ENCODE data around the gene HERC6. TPM values are rescaled to one million over a fixed set of nuclear protein-coding genes. Genes with fewer than 3 reads are reported as not detected.

The HERC6 gene
- total and polyA plus RNA-seq, 9 of the 15 experiments (the other 6 are each of a cell fraction or from before 2014, with no cell fraction given) = 0.01 to 0.68 (median 0.15) TPM

GRCh38 chr4:88457307-88458103 is 78.9 kb downstream of the HERC6 start:
- Histone ChIP-seq H3K9me3 (replicated peaks; ENCODE audit: control insufficient read depth, insufficient read depth, low read depth, low read length) (no peaks in the 10 kb centered on the region), H3K79me2 (ENCODE audit: control insufficient read depth, insufficient read depth, low read length) (no peaks in the 10 kb centered on the region), H3K36me3 (ENCODE audit: control insufficient read depth, insufficient read depth, low read length) (no peaks in the 10 kb centered on the region), H4K20me1 (replicated peaks; ENCODE audit: control insufficient read depth, insufficient read depth, low read length) (no peaks in the 10 kb centered on the region), H3K4me1 (replicated peaks in 1 of 2; ENCODE audit: control insufficient read depth in 2 of 2, insufficient read depth in 2 of 2, low read length in 2 of 2) (peaks cover 0 to 9% of the 10 kb centered on the region in 2 experiments; a peak in 2 of 5 replicates), H3K4me2 (ENCODE audit: insufficient read depth, low read length) (no peak overlapping the region), H3K27ac (ENCODE audit: extremely low read depth, low read depth, low read length) (no peak overlapping the region), H2AFZ (ENCODE audit: low read depth, low read length) (no peak overlapping the region), H3K4me3 (no peak overlapping the region), H3K27me3 (ENCODE audit: control insufficient read depth in 2 of 2, insufficient read depth in 2 of 2, low read length in 2 of 2) (peaks cover 0 to 6% of the 10 kb centered on the region in 2 experiments; a peak in 2 of 5 replicates), H3K9ac (ENCODE audit: insufficient read depth in 1 of 2, low read depth in 2 of 2, low read length in 2 of 2) (no peak overlapping the region), H3K9me1 (ENCODE audit: control insufficient read depth, insufficient read depth, low read length) (no peaks in the 10 kb centered on the region)
- intact Hi-C loops (cut with micrococcal nuclease) = no loop called here
- BruUV-seq (replicated peaks) = no TSS peak
- no peak for ATAC-seq
- CTCF ChIA-PET (ENCODE audit: low intra/inter-chr PET ratio) = no interaction called here
- no peak for DNase-seq (ENCODE audit: extremely low read depth in 1 of 4, low spot score in 3 of 4)
- POLR2A ChIA-PET = interaction anchor here (0.7 kb wide), 1 partner anchor 13 kb away, joined by 4 read pairs; no protein-coding TSS in a partner anchor
- TF ChIP-seq TARDBP (IDR thresholded peaks at IDR 0.05) (no peak), ZNF384 (IDR thresholded peaks at IDR 0.05; ENCODE audit: low read depth, low read length) (no peak), IRF2 (CRISPR knock-in tag; IDR thresholded peaks at IDR 0.05) (no peak), CXXC5 (CRISPR knock-in tag; IDR thresholded peaks at IDR 0.05) (no peak)
- no peak for FAIRE-seq
- 68% methylated on average over 35 of the region's 75 CpGs for WGBS (ENCODE audit: insufficient coverage, low coverage, missing lambda C conversion rate)
- in situ Hi-C loops (cut with MboI) = no loop called here

- 10% methylated on average over 7 of the region's 7 CpGs for WGBS (ENCODE audit: insufficient coverage, low coverage, missing lambda C conversion rate)
- TF ChIP-seq REST (IDR thresholded peaks at IDR 0.05; ENCODE audit: borderline replicate concordance) = no peak
- no peak for TF ChIP-seq REST (CRISPR knock-in tag; IDR thresholded peaks at IDR 0.05; ENCODE audit: low read depth)
Observed at GRCh38 chr4:88458104-88458740, 79.6 kb downstream of the HERC6 start.

More at GRCh38 chr4:88458104-88458740, 79.6 kb downstream of the HERC6 start:
- in situ Hi-C loops (cut with MboI) (no loop called here), intact Hi-C loops (cut with micrococcal nuclease) (no loop called here)
- Histone ChIP-seq H3K27ac (ENCODE audit: extremely low read depth, low read depth, low read length) (no peak overlapping the region), H3K9ac (ENCODE audit: insufficient read depth in 1 of 2, low read depth in 2 of 2, low read length in 2 of 2) (no peak overlapping the region), H3K4me2 (ENCODE audit: insufficient read depth, low read length) (no peak overlapping the region), H3K4me3 (no peak overlapping the region), H2AFZ (ENCODE audit: low read depth, low read length) (no peak overlapping the region), H3K27me3 (ENCODE audit: control insufficient read depth in 2 of 2, insufficient read depth in 2 of 2, low read length in 2 of 2) (peaks cover 0 to 6% of the 10 kb centered on the region in 2 experiments; a peak in 2 of 5 replicates), H3K9me3 (replicated peaks; ENCODE audit: control insufficient read depth, insufficient read depth, low read depth, low read length) (no peaks in the 10 kb centered on the region), H3K4me1 (replicated peaks in 1 of 2; ENCODE audit: control insufficient read depth in 2 of 2, insufficient read depth in 2 of 2, low read length in 2 of 2) (peaks cover 0 to 9% of the 10 kb centered on the region in 2 experiments; a peak in 2 of 5 replicates), H4K20me1 (replicated peaks; ENCODE audit: control insufficient read depth, insufficient read depth, low read length) (no peaks in the 10 kb centered on the region), H3K9me1 (ENCODE audit: control insufficient read depth, insufficient read depth, low read length) (no peaks in the 10 kb centered on the region), H3K36me3 (ENCODE audit: control insufficient read depth, insufficient read depth, low read length) (no peaks in the 10 kb centered on the region), H3K79me2 (ENCODE audit: control insufficient read depth, insufficient read depth, low read length) (no peaks in the 10 kb centered on the region)
- no peak for DNase-seq (ENCODE audit: extremely low read depth in 1 of 4, low spot score in 3 of 4)
- no TSS peak for BruUV-seq (replicated peaks)
- POLR2A ChIA-PET = no interaction called here
- no peak for FAIRE-seq
- CTCF ChIA-PET (ENCODE audit: low intra/inter-chr PET ratio) = no interaction called here
- no peak for ATAC-seq
